Measurements from ENCODE around the gene SLC25A25.

Gene SLC25A25

GRCh38 chr9:128077847-128078503 lies 9.9 kb downstream of the SLC25A25 start:
- no peak for DNase-seq

- no peak for DNase-seq
These were observed 10.7 kb downstream of the SLC25A25 start for GRCh38 chr9:128078504-128079434.

- no peak for DNase-seq
These were observed 12.2 kb downstream of the SLC25A25 start for GRCh38 chr9:128080206-128080605.

GRCh38 chr9:128081056-128081455 lies 13.0 kb downstream of the SLC25A25 start:
- DNase-seq, result peak; percentile 38

- no peak for DNase-seq
These were observed 14.1 kb downstream of the SLC25A25 start for GRCh38 chr9:128082151-128082550.

GRCh38 chr9:128084746-128085145 lies 16.7 kb downstream of the SLC25A25 start:
- DNase-seq, result no peak

- no peak for DNase-seq
These were observed 17.9 kb downstream of the SLC25A25 start for GRCh38 chr9:128085943-128086342.

- DNase-seq, result no peak
These were observed 19.2 kb downstream of the SLC25A25 start for GRCh38 chr9:128087262-128087661.

GRCh38 chr9:128088253-128088945 lies 20.4 kb downstream of the SLC25A25 start:
- no peak for DNase-seq

GRCh38 chr9:128089299-128089698 lies 21.3 kb downstream of the SLC25A25 start:
- DNase-seq, result no peak

GRCh38 chr9:128091144-128091543 lies 23.1 kb downstream of the SLC25A25 start:
- DNase-seq, result no peak

GRCh38 chr9:128091571-128091970 lies 23.5 kb downstream of the SLC25A25 start:
- DNase-seq, result no peak

GRCh38 chr9:128092199-128092977 lies 24.4 kb downstream of the SLC25A25 start:
- no peak for DNase-seq

- DNase-seq, result no peak
These were observed 25.0 kb downstream of the SLC25A25 start for GRCh38 chr9:128093011-128093410.

- peak; percentile 72 for DNase-seq
These were observed 26.3 kb downstream of the SLC25A25 start for GRCh38 chr9:128094166-128094949.

GRCh38 chr9:128094950-128095544 lies 27.0 kb downstream of the SLC25A25 start:
- no peak for DNase-seq

GRCh38 chr9:128096616-128097536 lies 28.8 kb downstream of the SLC25A25 start:
- DNase-seq, result no peak

GRCh38 chr9:128097543-128098296 lies 29.7 kb downstream of the SLC25A25 start:
- DNase-seq, result no peak

All from NCI-H146 (cell line).